Type B pancreatic cell (in vitro differentiated cells): ENCODE data around the gene TXNDC2. TPM values are rescaled to one million over a fixed set of nuclear protein-coding genes. Genes with fewer than 3 reads are reported as not detected.
"Not testable (repeated sequence)": the region's sequence is repeated elsewhere in the genome, so short reads cannot be mapped to it uniquely, and the experiment has no call there.

Source experiments
- DNase-seq: peaks from one replicate; pipeline ENCODE4 v3.0.0; 2021; ENCODE audit warnings: mixed read lengths; ENCODE audit not compliant: unreplicated experiment; ENCODE audit errors: extremely low spot score
- H3K27ac Mint-ChIP-seq: 2 replicates; pipeline ENCODE4 v1.8.0; 2021; ENCODE audit warnings: mild to moderate bottlenecking, mixed read lengths
- H3K27me3 Mint-ChIP-seq: 2 replicates; pipeline ENCODE4 v1.8.0; 2021; ENCODE audit warnings: mixed read lengths
- H3K36me3 Mint-ChIP-seq: 2 replicates; pipeline ENCODE4 v1.8.0; 2021; ENCODE audit warnings: mixed read lengths
- H3K4me1 Mint-ChIP-seq: one replicate; pipeline ENCODE4 v1.8.0; 2021; ENCODE audit warnings: mixed read lengths; ENCODE audit not compliant: unreplicated experiment
- H3K4me3 Mint-ChIP-seq: 2 replicates; pipeline ENCODE4 v1.8.0; 2021; ENCODE audit warnings: mild to moderate bottlenecking, mixed read lengths
- H3K9me3 Mint-ChIP-seq: 2 replicates; pipeline ENCODE4 v1.8.0; 2021; ENCODE audit warnings: mixed read lengths
- CTCF ChIP-seq: fragments of 200-600 bp; sonication (generic); conservative IDR thresholded peaks from 2 replicates; pipeline ENCODE4 v1.5.0; 2021; ENCODE audit warnings: antibody characterized with exemption, mild to moderate bottlenecking
- total RNA-seq: library from RNA; stranded (reverse); gene quantifications from 2 replicates; pipeline ENCODE4 v1.2.1, GENCODE V29; 2021; ENCODE audit warnings: low replicate concordance

The TXNDC2 gene
- total RNA-seq, 1 donor from 2014 or later, result not detected

- Mint-ChIP-seq H3K4me1 (peaks cover 6% of the 10 kb centered on the region), H3K36me3 (no peaks in the 10 kb centered on the region), H3K4me3 (no peak overlapping the region), H3K9me3 (no peaks in the 10 kb centered on the region), H3K27ac (no peak overlapping the region), H3K27me3 (no peaks in the 10 kb centered on the region)
- TF ChIP-seq CTCF, result no peak
- no peak for DNase-seq
Observed at GRCh38 chr18:9855681-9856080, 30.1 kb upstream of the TXNDC2 start.

DNA sequence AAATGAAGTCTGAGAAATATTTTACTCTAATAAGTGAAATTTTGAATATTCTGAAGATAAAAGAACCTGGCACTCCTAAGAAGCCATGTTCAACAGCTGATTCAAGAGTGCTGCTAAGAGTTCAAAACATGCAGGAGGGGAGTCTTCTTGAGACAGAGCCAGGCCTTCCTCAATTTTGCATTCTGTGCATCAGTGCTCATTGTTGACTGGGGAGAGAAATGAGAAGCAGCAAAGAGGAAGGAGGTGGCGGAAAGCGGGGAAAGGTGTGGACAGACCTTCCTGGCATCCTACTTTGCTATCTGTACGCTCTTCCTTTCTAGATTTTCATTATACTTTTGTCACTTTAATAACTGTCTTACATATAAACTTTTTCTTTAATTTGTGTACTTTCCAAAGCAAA, 29.7 kb upstream of the TXNDC2 start:
- Mint-ChIP-seq H3K36me3 (no peaks in the 10 kb centered on the region), H3K4me1 (peaks cover 6% of the 10 kb centered on the region), H3K4me3 (no peak overlapping the region), H3K27me3 (no peaks in the 10 kb centered on the region), H3K9me3 (no peaks in the 10 kb centered on the region), H3K27ac (no peak overlapping the region)
- TF ChIP-seq CTCF, result no peak
- no peak for DNase-seq

DNA sequence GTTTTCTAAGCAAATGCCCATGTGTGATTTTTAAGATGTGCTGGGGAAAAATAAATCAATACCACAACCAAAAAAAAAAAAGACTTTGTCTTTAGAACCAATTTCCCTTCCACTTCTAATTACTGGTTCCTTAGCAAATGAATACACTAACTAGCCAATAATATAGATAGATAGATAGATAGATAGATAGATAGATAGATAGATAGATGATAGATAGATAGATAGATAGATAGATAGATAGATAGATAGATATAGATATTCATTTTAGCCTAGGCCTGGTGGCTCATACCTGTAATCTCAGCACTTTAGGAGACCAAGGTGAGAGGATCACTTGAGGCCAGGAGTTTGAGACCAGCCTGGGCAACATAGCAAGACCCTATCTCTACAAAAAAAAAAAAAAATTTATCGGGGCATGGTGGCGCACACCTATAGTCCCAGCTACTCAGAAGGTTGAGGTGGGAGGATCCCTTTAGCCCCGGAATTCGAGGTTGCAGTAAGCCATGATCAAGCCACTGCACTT, 28.2 kb upstream of the TXNDC2 start:
- DNase-seq, H3K27ac Mint-ChIP-seq, H3K9me3 Mint-ChIP-seq, H3K36me3 Mint-ChIP-seq, H3K4me1 Mint-ChIP-seq, H3K4me3 Mint-ChIP-seq, H3K27me3 Mint-ChIP-seq: not testable (repeated sequence)

DNA sequence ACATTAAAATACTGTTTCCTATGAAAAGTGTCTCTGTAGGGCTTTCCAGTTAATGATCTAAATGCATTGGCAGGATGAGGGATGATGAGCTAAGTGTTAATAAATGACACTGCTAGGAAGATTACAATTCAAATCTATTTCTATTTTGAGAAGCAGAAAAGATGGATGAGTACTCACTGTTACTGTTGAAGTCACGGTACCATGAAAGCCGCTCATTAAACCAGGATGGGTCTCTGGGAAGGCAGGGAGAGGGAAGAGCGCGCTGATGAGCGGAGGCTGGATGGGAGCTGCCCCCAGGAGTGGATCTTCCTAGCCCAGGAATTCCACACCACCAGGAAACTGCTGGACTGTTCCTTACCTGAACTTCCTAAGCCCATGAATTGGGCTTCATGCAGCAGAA, 27.1 kb upstream of the TXNDC2 start:
- no peak for TF ChIP-seq CTCF
- DNase-seq, result no peak
- Mint-ChIP-seq H3K27me3 (no peaks in the 10 kb centered on the region), H3K9me3 (no peaks in the 10 kb centered on the region), H3K27ac (no peak overlapping the region), H3K4me1 (peaks cover 10% of the 10 kb centered on the region), H3K36me3 (no peaks in the 10 kb centered on the region), H3K4me3 (no peak overlapping the region)

DNA sequence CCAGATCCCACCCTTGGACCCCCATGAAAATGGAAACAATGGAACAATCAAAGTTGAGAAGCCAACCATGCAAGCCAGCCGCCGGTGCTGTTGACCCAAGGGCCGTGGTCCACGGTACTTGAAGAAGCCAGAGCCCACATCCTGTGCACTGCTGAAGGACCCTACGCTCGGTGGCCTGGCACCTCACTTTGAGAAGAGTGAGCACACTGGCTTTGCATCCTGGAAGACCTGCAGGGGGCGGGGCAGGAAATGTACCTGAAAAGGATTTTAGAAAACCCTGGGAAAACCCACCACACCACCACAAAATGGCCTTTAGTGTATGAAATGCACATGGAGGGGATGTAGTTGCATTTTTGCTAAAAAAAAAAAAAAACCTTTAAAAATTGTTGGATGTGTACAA, 26.5 kb upstream of the TXNDC2 start:
- no peak overlapping the region for H3K4me3 Mint-ChIP-seq
- no peak overlapping the region for H3K27ac Mint-ChIP-seq
- H3K9me3 Mint-ChIP-seq, result no peaks in the 10 kb centered on the region
- no peak for DNase-seq
- TF ChIP-seq CTCF, result no peak
- no peaks in the 10 kb centered on the region for H3K27me3 Mint-ChIP-seq
- no peaks in the 10 kb centered on the region for H3K36me3 Mint-ChIP-seq
- H3K4me1 Mint-ChIP-seq, result peaks cover 10% of the 10 kb centered on the region

GRCh38 chr18:9860682-9861081, 25.1 kb upstream of the TXNDC2 start:
- H3K36me3 Mint-ChIP-seq, result peaks cover 2% of the 10 kb centered on the region
- no peaks in the 10 kb centered on the region for H3K27me3 Mint-ChIP-seq
- H3K4me1 Mint-ChIP-seq, result peaks cover 6% of the 10 kb centered on the region
- no peak overlapping the region for H3K27ac Mint-ChIP-seq
- DNase-seq, result no peak
- H3K4me3 Mint-ChIP-seq, result no peak overlapping the region
- TF ChIP-seq CTCF, result no peak
- H3K9me3 Mint-ChIP-seq, result peaks cover 4% of the 10 kb centered on the region
